HG03045 (cell line): Measurements from ENCODE around the gene PSME2.

Experiments used
- ATAC-seq: cut with Tn5 transposase; IDR thresholded peaks from one replicate; pipeline ENCODE4 v1.9.1; 2021; ENCODE audit warnings: mild to moderate bottlenecking, moderate library complexity; ENCODE audit not compliant: unreplicated experiment

PSME2 gene

GRCh38 chr14:24179961-24180796 is 33.8 kb upstream of the PSME2 start:
- ATAC-seq = no peak

GRCh38 chr14:24179294-24179960 is 33.0 kb upstream of the PSME2 start:
- no peak for ATAC-seq

DNA sequence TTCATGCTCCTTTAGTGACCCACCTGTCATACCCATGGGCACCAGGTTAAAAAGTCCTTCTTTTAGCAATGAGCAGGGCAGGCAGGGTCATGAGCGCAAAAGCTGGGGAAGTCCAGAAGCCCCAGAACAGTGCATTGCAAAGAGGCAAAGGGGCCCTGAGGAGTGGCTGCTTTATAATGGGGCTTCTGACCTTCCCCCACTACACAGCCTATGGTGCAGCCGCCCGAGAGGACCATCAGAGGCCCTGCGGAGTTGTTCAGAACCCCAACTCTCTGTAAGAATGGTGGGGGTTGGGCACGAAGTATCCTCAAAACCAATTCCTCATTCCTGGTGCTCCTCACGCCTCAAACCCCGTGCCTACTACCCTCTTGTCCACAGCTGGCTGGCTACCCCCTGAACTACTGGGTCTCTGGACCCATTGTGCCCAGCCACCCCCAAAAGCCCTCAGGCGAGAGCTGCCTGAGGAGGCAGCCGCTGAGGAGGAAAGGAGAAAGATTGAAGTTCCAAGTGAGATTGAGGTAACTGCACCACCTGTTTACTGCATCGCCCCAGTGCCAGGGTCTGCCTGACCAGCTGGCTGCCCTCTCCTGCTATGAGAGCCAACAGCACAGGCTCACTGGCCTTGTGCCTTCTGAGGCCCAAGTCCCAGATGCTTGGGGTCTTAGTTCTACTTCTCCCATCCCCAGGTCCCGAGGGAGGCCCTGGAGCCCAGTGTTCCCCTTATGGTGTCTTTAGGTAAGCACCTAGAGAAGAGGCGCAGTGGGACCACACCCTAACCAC is 32.2 kb upstream of the PSME2 start:
- no peak for ATAC-seq

GRCh38 chr14:24177891-24178290 is 31.5 kb upstream of the PSME2 start:
- no peak for ATAC-seq

DNA sequence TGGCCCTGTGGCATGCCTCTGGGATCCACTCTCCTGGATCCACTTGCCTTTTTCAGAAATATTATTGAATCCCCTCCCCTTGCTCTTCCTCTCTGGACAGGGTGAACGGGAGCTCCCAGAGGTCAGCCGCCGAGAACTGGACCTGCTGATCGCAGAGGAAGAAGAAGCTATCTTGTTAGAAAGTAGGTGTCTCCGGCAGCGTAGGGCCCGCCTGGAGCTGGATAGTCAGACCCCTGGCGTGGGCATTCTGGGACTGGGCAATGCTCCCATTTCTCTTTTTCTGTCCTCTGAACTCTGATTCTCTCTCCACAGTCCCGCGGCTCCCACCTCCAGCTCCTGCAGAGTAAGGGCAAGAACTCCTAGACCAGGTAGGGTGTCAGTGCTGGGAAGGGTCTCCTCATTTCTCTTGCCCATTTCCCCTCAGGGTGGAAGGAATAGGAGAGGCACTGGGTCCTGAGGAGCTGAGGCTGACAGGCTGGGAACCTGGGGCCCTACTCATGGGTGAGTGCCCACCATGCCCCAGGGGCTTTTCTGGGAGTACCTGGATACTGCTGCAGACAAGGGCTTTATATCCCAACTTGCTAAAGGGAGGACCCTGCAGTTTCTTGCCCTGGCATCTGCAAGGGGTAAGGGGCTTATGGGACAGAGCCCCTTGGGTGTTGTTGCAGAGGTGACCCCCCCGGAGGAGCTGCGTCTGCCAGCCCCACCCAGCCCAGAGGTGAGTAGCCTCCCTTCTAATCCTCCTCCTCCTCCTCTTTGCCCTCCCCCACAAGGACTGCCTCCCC is 30.8 kb upstream of the PSME2 start:
- no peak for ATAC-seq

GRCh38 chr14:24176599-24176998 is 30.2 kb upstream of the PSME2 start:
- no peak for ATAC-seq

DNA sequence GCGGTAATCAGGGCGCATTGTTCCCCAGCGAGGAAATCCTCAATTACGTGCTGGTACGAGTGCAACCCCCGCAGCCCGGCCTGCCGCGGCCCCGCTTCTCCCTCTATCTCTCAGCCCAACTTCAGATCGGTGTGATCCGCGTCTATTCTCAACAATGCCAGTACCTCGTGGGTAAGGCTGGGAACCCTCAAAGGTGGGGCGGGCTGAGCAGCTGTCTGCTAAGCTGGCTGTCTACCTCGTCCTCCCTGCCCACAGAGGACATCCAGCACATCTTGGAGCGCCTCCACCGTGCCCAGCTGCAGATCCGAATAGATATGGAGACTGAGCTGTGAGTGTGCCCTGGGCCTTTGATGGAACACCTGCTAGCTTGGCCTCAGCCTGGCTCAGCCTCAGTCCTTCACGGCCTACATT is 26.5 kb upstream of the PSME2 start:
- no peak for ATAC-seq

DNA sequence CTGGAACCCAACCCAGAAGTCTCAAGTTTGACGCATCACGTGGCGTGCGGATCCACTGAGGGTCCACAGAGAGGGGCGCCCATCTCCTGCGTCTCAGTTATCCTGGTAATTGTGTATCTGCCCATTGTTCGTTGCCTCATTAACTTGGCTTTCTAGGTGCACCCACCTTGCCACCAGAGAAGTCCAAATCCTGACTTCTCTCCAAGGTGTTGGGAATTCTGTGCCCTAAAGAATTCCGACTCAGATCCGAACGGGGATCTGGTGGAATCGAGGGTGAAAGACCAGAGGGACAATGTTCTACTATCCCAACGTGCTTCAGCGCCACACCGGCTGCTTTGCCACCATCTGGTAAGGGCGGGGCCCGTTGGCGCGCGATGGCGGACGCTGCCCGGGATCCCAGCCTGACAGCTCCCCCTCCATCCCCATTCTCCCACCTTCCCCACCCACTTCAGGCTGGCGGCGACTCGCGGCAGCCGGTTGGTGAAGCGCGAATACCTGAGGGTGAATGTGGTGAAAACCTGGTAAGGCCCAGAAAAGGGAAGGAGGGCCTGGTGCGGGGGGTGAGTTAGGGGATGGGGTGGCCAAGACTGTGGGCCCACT is 26.0 kb upstream of the PSME2 start:
- ATAC-seq = no peak

DNA sequence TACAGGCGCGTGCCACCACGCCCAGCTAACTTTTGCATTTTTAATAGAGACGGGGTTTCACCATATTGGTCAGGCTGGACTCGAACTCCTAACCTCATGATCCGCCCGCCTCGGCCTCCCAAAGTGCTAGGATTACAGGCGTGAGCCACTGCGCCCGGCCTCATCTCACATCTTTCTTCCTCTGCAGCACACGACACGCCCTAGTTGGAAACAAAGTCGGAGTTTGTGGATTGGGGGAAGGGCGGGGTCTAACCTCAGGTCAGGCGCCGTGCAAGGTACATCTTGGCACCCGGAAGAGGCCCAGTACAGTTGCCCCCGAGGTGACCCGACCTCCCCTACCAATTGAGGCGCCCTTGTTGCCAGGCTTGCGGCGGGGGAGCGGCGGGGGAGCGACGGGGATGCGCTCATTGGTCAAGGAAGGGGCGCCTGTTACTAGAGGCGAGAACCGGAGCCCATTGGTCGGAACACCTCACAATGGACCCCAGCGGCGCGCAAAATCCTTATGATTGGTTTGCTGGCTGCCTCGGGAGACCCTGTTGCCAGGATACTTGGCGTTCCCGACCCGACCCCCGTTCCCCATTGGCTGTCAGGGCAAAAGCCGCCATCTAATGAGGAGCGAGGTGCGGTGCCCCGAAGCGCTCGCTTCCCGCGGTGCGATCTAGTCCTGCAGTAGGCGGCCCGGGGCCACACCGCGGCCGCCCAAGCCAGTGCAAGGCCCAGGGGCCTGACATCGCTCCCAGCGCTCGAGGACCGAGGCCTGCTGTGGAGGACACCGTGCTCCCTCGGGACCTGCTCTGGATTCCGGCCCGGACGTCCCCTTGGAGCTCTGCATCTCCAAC is 25.2 kb upstream of the PSME2 start, which contains the start of gene REC8:
Gene REC8, plus strand, starts transcription at position 659 of the 839 bp plus-strand sequence. CDS start 473 bp downstream, outside the sequence.
- ATAC-seq = peak; percentile 59

GRCh38 chr14:24167469-24168114 is 21.2 kb upstream of the PSME2 start:
- ATAC-seq = no peak

DNA sequence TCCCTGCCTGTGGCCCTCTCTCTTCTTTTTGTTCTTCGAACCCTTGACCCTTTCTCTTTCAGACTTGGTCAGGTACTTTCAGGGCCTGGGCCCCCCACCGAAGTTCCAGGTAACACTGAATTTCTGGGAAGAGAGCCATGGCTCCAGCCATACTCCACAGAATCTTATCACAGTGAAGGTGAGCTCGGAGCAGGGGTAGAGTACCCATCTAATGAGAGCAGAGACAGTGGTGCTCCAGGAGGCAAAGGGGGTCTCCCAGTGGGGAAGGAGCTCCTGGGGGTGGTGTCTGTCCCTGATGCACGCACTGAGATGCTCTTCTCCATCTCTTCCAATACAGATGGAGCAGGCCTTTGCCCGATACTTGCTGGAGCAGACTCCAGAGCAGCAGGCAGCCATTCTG is 19.4 kb upstream of the PSME2 start:
- no peak for ATAC-seq

- no peak for ATAC-seq
Measured at GRCh38 chr14:24164518-24164991, 18.1 kb upstream of the PSME2 start.

- no peak for ATAC-seq
Measured at GRCh38 chr14:24162093-24162492, 15.7 kb upstream of the PSME2 start.

DNA sequence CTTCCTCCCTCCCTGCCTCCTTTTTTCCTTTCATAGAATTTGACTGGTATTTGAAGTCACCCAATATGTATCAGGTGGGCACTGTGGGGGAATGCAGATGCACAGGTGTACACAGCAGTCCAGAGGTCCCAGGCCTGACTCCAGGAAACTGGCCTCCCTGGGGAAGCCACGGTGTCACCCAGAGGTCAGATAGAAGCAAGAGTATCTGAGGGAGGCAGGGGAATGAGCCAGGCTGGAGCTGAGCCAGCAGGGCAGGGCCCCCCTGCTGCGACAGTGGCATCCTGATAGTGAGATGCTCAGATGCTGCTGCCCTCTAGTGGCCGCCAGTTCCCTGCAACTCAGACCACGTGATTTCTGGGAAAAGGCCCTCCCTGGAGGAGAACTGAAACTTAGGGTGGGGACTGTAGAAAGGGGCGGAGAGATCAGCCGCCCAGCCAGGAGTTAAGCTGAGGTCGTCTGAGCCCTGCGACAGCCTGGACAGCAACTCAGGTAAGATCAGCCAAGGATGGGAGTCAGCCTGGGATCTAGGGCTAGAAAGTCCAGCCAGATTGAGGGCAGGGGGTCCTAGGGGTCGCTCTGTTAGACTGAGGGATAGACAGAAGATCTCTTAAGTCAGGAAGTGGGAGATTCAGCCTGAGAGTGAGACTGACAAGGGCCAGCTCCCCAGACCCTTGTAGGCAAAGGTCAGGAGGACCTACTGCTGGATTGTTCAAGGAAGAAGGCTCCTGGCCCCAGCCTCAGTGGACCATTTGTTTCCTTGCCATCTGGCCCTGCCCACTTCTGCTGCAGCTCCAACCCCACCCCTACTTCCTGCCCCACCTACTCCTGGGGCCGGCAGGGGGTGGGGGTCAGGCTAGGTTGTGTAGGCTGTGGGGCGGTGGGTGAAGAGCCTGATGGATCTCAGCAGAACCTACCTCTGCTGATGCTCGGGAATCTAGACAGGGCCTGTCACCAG is 14.7 kb upstream of the PSME2 start, which contains the start of gene IRF9:
Gene IRF9, plus strand, starts transcription at position 416 of the 955 bp plus-strand sequence. CDS start 880 bp downstream, outside the sequence.
- ATAC-seq = peak; percentile 71

DNA sequence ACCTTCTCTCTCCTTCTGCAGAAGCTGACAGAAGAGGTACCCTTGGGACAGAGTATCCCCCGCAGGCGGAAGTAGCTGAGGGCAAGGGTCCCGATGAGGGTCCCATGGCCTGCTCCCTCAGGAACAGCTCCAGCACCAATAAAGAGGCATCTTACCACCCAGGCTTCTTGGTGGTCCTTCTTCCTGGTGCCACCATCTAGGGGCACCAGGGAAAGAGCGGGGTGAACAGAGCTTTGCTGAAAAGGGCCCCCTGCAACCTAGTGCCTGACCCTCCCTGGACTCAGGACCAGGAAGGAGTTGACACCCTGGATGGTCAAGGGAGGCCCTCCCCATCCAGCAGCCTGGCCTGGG is 14.1 kb upstream of the PSME2 start:
- no peak for ATAC-seq

DNA sequence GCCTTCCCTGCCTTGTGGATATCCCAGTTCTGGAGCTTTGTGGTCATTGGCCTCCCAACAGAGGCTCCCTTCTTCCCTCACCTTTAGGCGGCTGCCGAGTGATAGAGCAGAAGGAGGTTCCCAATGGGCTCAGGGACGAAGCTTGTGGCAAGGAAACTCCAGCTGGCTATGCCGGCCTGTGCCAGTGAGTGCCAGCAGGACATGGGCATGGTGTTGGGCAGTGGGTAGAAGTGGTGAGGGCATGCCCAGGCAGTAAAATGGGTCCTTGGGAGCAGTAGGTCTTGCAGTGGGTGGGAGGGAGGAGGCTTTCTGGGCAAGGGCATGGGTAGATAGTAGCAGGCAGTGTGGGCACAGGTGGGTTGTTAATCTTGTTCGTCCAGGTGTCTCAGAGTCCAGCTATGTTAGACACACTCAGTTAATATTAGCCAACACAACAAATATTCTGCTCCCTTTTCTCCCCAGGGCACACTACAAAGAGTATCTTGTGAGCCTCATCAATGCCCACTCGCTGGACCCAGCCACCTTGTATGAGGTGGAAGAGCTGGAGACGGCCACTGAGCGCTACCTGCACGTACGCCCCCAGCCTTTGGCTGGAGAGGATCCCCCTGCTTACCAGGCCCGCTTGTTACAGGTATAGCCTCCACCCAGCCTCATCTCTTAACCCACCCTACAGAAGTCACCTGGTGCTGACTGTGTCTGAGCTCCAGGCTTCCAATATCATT is 13.5 kb upstream of the PSME2 start:
- no peak for ATAC-seq

- no peak for ATAC-seq
Measured at GRCh38 chr14:24157331-24157730, 10.9 kb upstream of the PSME2 start.
